ENCODE results near the gene UBE3C.

The UBE3C gene

GRCh38 chr7:157294773-157295172 lies 156.0 kb downstream of the UBE3C start:
- no peak overlapping the region for H3K27ac ChIP-seq (ENCODE audit: low read length)
- TF ChIP-seq CTCF (IDR thresholded peaks at IDR 0.05; ENCODE audit: low read depth, low read length) = no peak
- no peaks in the 10 kb centered on the region for H3K79me2 ChIP-seq (ENCODE audit: low read length)
- H3K4me1 ChIP-seq (ENCODE audit: low read length) = peaks cover 7% of the 10 kb centered on the region
- no peaks in the 10 kb centered on the region for H3K27me3 ChIP-seq (ENCODE audit: low read depth, low read length)
- H3K4me2 ChIP-seq (ENCODE audit: low read length) = no peak overlapping the region
- no peaks in the 10 kb centered on the region for H3K9me3 ChIP-seq (ENCODE audit: insufficient read depth, low read length)
- no peaks in the 10 kb centered on the region for H3K36me3 ChIP-seq (replicated peaks; ENCODE audit: low read depth, low read length)
- no peaks in the 10 kb centered on the region for H4K20me1 ChIP-seq (ENCODE audit: insufficient read depth, low read length)
- H3K9ac ChIP-seq (ENCODE audit: low read length) = no peak overlapping the region
- H2AFZ ChIP-seq (ENCODE audit: low read depth, low read length) = no peak overlapping the region
- no peak overlapping the region for H3K4me3 ChIP-seq (ENCODE audit: low read length)

- Histone ChIP-seq H3K4me3 (ENCODE audit: low read length) (no peak overlapping the region), H3K27ac (ENCODE audit: low read length) (no peak overlapping the region), H3K4me2 (ENCODE audit: low read length) (no peak overlapping the region), H3K4me1 (ENCODE audit: low read length) (peaks cover 4% of the 10 kb centered on the region; the same call in 1 of the 2 replicates), H3K79me2 (ENCODE audit: low read length) (no peaks in the 10 kb centered on the region), H4K20me1 (ENCODE audit: insufficient read depth, low read length) (no peaks in the 10 kb centered on the region), H2AFZ (ENCODE audit: low read depth, low read length) (no peak overlapping the region), H3K9me3 (ENCODE audit: insufficient read depth, low read length) (no peaks in the 10 kb centered on the region), H3K9ac (ENCODE audit: low read length) (no peak overlapping the region), H3K36me3 (replicated peaks; ENCODE audit: low read depth, low read length) (no peaks in the 10 kb centered on the region), H3K27me3 (ENCODE audit: low read depth, low read length) (no peaks in the 10 kb centered on the region)
- no peak for TF ChIP-seq EZH2phosphoT487 (IDR thresholded peaks at IDR 0.05; ENCODE audit: low read depth)
- TF ChIP-seq CTCF (IDR thresholded peaks at IDR 0.05; ENCODE audit: low read depth, low read length) = no peak
Observed at GRCh38 chr7:157295338-157295737, 156.6 kb downstream of the UBE3C start.

- TF ChIP-seq CTCF (IDR thresholded peaks at IDR 0.05; ENCODE audit: low read depth, low read length) (no peak), EZH2phosphoT487 (IDR thresholded peaks at IDR 0.05; ENCODE audit: low read depth) (no peak)
- no peaks in the 10 kb centered on the region for H3K36me3 ChIP-seq (replicated peaks; ENCODE audit: low read depth, low read length)
- no peak overlapping the region for H3K4me2 ChIP-seq (ENCODE audit: low read length)
- no peaks in the 10 kb centered on the region for H4K20me1 ChIP-seq (ENCODE audit: insufficient read depth, low read length)
- no peaks in the 10 kb centered on the region for H3K9me3 ChIP-seq (ENCODE audit: insufficient read depth, low read length)
- peaks cover 7% of the 10 kb centered on the region for H3K4me1 ChIP-seq (ENCODE audit: low read length)
- H3K27me3 ChIP-seq (ENCODE audit: low read depth, low read length) = no peaks in the 10 kb centered on the region
- H3K27ac ChIP-seq (ENCODE audit: low read length) = no peak overlapping the region
- H3K9ac ChIP-seq (ENCODE audit: low read length) = no peak overlapping the region
- no peak overlapping the region for H3K4me3 ChIP-seq (ENCODE audit: low read length)
- no peaks in the 10 kb centered on the region for H3K79me2 ChIP-seq (ENCODE audit: low read length)
- H2AFZ ChIP-seq (ENCODE audit: low read depth, low read length) = no peak overlapping the region
Observed at GRCh38 chr7:157297185-157297584, 158.5 kb downstream of the UBE3C start.

- Histone ChIP-seq H3K79me2 (ENCODE audit: low read length) (no peaks in the 10 kb centered on the region), H3K9ac (ENCODE audit: low read length) (no peak overlapping the region), H3K27ac (ENCODE audit: low read length) (no peak overlapping the region), H3K27me3 (ENCODE audit: low read depth, low read length) (no peaks in the 10 kb centered on the region), H3K36me3 (replicated peaks; ENCODE audit: low read depth, low read length) (no peaks in the 10 kb centered on the region), H3K9me3 (ENCODE audit: insufficient read depth, low read length) (no peaks in the 10 kb centered on the region), H2AFZ (ENCODE audit: low read depth, low read length) (no peak overlapping the region), H3K4me1 (ENCODE audit: low read length) (peaks cover 12% of the 10 kb centered on the region), H3K4me2 (ENCODE audit: low read length) (no peak overlapping the region), H3K4me3 (ENCODE audit: low read length) (no peak overlapping the region), H4K20me1 (ENCODE audit: insufficient read depth, low read length) (no peaks in the 10 kb centered on the region)
- TF ChIP-seq CTCF (IDR thresholded peaks at IDR 0.05; ENCODE audit: low read depth, low read length) (no peak), EZH2phosphoT487 (IDR thresholded peaks at IDR 0.05; ENCODE audit: low read depth) (no peak)
Observed at GRCh38 chr7:157299317-157299612, 160.5 kb downstream of the UBE3C start.
